Adrenal gland (tissue), 12 donors: ENCODE measurements around the gene TAF3. TPM values are rescaled to one million over a fixed set of nuclear protein-coding genes. Genes with fewer than 3 reads are reported as not detected.

Experiments used
- DNase-seq, 7 donors: peaks; one replicate each; pipeline ENCODE4 v3.0.0-alpha.2; 2019 to 2020
- H3K27ac ChIP-seq, 5 donors: fragments of 200-600 bp; sonication (generic) in 4 of 5; 1 replicate in 3 of 5; 2 replicates in 2 of 5; pipeline versions ENCODE4 v1.5.1 to v1.8.0; 2016 to 2020; ENCODE audit warnings: mild to moderate bottlenecking in 1 of 5
- H3K27me3 ChIP-seq: fragments of 200-600 bp; 2 replicates; pipeline ENCODE4 v1.8.0; 2021
- H3K36me3 ChIP-seq, 2 donors: fragments of 200-600 bp; replicated peaks in 1 of 2; 1 replicate in 1 of 2; 2 replicates in 1 of 2; pipeline versions ENCODE4 v1.5.1 to v1.8.0; 2018 to 2022
- H3K4me1 ChIP-seq, 2 donors: fragments of 200-600 bp; replicated peaks in 1 of 2; 1 replicate in 1 of 2; 2 replicates in 1 of 2; pipeline versions ENCODE4 v1.5.1 to v1.8.0; 2018 to 2021
- H3K4me3 ChIP-seq, 4 donors: fragments of 200-600 bp; sonication (generic) in 3 of 4; one replicate each; pipeline ENCODE4 v1.5.1; 2016 to 2018
- H3K9me3 ChIP-seq, 3 donors: fragments of 200-600 bp; sonication (generic) in 1 of 3; replicated peaks in 1 of 3; 1 replicate in 2 of 3; 2 replicates in 1 of 3; pipeline versions ENCODE4 v1.5.1 to v1.8.0; 2016 to 2021
- POLR2A ChIP-seq, 2 donors: fragments of 450-650 bp; IDR thresholded peaks; one replicate each; pipeline ENCODE4 v1.6.1; 2017; ENCODE audit warnings: antibody characterized with exemption in 2 of 2, mild to moderate bottlenecking in 2 of 2, moderate library complexity in 1 of 2
- WGBS, 4 donors: extraction: QIAGEN DNeasy Blood & Tissue Kit in 2 of 4; methylation state at CpG; one replicate each; pipeline versions ENCODE4 v1.1.5 to v1.1.7; 2013 to 2017; 5-methylcytosine and 5-hydroxymethylcytosine counted together
- intact Hi-C, 2 donors: fragments of 100-400 bp; cut with DNase I; formaldehyde crosslinking; loops; one replicate each; pipeline versions ENCODE4 v1.14.1 to v1.15.0; 2022 to 2023
- polyA plus RNA-seq, 3 donors: library from polyadenylated mRNA; stranded (reverse); fragments of 200-250 nt in 2 of 3; fragments of 350-450 nt in 1 of 3; fragmentation: Illumina TruSeq in 1 of 3; extraction: RNeasy Lipid Tissue Mini Kit (QIAGEN cat#74804) in 1 of 3; gene quantifications; one replicate each; pipeline ENCODE4 v1.2.3, GENCODE V29; 2013 to 2014
- total RNA-seq, 9 donors: library from RNA; depleted of rRNA in 4 of 9; stranded (reverse); fragments of >200 nt in 4 of 9; fragments of 120-200 nt in 1 of 9; fragmentation: NEBNext Ultra II Directional in 1 of 9; extraction: Animal tissue kit (Norgen Biotek cat#: 25700) in 1 of 9; gene quantifications; one replicate each; pipeline versions ENCODE4 v1.1.0 to v1.2.4, GENCODE V29; 2013 to 2023
- TF ChIP-seq, protein P1 (sequence below), 6 experiments: fragments of 450-650 bp in 4 of 6; fragments of 200-600 bp in 2 of 6; sonication (generic) in 1 of 6; IDR thresholded peaks; 1 replicate in 5 of 6; 2 replicates in 1 of 6; pipeline versions ENCODE4 v1.5.1 to v1.8.0; 2016 to 2021; ENCODE audit warnings: antibody characterized with exemption in 6 of 6, mild to moderate bottlenecking in 2 of 6, moderate library complexity in 1 of 6
- donor health status: healthy with polysubstance abuse.
- donor health status: Bipolar disorder and iron deficiency.
- donor health status: DM: yes; HTN: yes; CAD: no.
- donor health status: DM: no; HTN: no; CAD: no.
- donor health status: DM: no; HTN: no; CAD: no.
- donor health status: DM: yes; HTN: yes; CAD: no.

The TAF3 gene
- total and polyA plus RNA-seq, 12 donors, result 3.5 to 16.6 (median 7.6) TPM

GRCh38 chr10:7922707-7923106 is 104.4 kb downstream of the TAF3 start:
- DNase-seq, result no peak
- 58 to 79% (median 62%) methylated on average over 3 of the region's 3 CpGs for WGBS, 4 donors
- Histone ChIP-seq H3K9me3 (no peaks in the 10 kb centered on the region), H3K4me3 (no peak overlapping the region), H3K27me3 (no peaks in the 10 kb centered on the region), H3K4me1 (peaks cover 10 to 15% of the 10 kb centered on the region in 2 donors), H3K36me3 (no peaks in the 10 kb centered on the region), H3K27ac (no peak overlapping the region)
- intact Hi-C loops, result no loop called here
- TF ChIP-seq, protein P1, sequence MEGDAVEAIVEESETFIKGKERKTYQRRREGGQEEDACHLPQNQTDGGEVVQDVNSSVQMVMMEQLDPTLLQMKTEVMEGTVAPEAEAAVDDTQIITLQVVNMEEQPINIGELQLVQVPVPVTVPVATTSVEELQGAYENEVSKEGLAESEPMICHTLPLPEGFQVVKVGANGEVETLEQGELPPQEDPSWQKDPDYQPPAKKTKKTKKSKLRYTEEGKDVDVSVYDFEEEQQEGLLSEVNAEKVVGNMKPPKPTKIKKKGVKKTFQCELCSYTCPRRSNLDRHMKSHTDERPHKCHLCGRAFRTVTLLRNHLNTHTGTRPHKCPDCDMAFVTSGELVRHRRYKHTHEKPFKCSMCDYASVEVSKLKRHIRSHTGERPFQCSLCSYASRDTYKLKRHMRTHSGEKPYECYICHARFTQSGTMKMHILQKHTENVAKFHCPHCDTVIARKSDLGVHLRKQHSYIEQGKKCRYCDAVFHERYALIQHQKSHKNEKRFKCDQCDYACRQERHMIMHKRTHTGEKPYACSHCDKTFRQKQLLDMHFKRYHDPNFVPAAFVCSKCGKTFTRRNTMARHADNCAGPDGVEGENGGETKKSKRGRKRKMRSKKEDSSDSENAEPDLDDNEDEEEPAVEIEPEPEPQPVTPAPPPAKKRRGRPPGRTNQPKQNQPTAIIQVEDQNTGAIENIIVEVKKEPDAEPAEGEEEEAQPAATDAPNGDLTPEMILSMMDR (IDR thresholded peaks at IDR 0.05), result no peak
- no peak for TF ChIP-seq POLR2A (IDR thresholded peaks at IDR 0.05)

DNA sequence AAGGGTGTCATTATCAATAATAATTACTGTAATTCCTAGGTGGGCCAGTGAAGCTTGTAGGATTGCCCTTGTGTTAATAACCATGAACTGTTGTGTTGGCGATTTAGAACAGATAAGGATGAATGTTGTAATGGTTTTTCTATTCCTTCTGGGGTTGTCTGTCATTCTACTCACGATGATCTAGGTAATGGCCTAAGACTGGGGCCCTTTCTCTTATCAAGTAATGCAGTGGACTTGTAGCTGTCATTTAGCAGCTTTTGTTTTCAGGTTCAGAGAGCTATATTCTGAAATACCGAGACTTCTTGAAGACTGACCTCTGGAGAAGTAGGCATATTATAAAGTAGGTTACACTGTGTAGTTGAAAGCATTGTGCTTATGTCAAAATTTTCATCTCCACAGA is 110.2 kb downstream of the TAF3 start:
- TF ChIP-seq, protein P1 (IDR thresholded peaks at IDR 0.05), result no peak
- no peak for TF ChIP-seq POLR2A (IDR thresholded peaks at IDR 0.05)
- WGBS, 4 donors, result 77 to 90% (median 80%) methylated on average over 3 of the region's 3 CpGs

DNA sequence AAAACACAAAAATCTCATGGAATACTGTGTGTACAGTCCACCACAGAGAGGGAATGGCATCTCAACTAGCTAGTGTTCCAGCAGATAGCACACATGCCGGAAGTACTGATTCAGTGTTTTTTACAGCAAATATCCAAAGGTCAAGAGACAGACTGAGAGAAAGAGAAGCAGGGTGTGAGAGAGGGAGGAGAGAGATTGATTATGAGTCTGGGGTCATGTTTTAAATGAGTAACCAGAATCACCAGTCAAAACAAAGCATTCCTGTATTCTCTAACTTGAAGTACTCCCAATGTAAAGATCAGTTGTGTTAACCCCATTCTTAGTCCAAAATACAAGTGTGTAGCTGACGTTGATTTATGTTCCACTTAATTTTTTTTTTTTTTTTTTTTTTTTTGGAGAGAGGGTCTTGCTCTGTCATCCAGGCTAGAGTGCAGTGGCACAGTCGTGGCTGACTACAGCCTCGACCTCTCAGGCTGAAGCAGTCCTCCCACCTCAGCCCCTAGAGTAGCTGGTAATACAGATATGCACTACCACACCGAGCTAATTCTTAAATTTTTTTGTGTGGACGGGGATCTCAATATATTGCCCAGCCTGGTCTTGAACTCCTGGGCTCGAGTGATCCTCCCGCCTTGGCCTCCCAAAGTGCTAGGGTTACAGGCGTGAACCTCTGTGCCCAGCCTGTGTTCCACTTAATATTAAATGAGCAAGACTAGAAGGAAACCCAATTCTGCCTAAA is 114.2 kb downstream of the TAF3 start:
- TF ChIP-seq, protein P1 (IDR thresholded peaks at IDR 0.05), result no peak
- TF ChIP-seq POLR2A (IDR thresholded peaks at IDR 0.05), result no peak
- intact Hi-C loops, result no loop called here
- no peaks in the 10 kb centered on the region for H3K9me3 ChIP-seq
- no peak overlapping the region for H3K27ac ChIP-seq
- no peak overlapping the region for H3K4me3 ChIP-seq
- 86 to 94% (median 89%) methylated on average over 9 of the region's 9 CpGs for WGBS, 4 donors
- H3K4me1 ChIP-seq, result no peaks in the 10 kb centered on the region
- no peaks in the 10 kb centered on the region for H3K27me3 ChIP-seq
- no peaks in the 10 kb centered on the region for H3K36me3 ChIP-seq
- no peak for DNase-seq

More for the DNA sequence above, 110.2 kb downstream of the TAF3 start:
- intact Hi-C loops, result no loop called here
- DNase-seq, result no peak
- Histone ChIP-seq H3K4me1 (peaks cover 0 to 4% of the 10 kb centered on the region in 2 donors), H3K36me3 (no peaks in the 10 kb centered on the region), H3K9me3 (no peaks in the 10 kb centered on the region), H3K27ac (no peak overlapping the region), H3K4me3 (no peak overlapping the region), H3K27me3 (no peaks in the 10 kb centered on the region)

- no peak for DNase-seq
- H3K27ac ChIP-seq, result no peak overlapping the region
- no peaks in the 10 kb centered on the region for H3K9me3 ChIP-seq
- no peaks in the 10 kb centered on the region for H3K27me3 ChIP-seq
- H3K4me3 ChIP-seq, result no peak overlapping the region
- TF ChIP-seq POLR2A (IDR thresholded peaks at IDR 0.05), result no peak
- TF ChIP-seq, protein P1 (IDR thresholded peaks at IDR 0.05), result no peak
- WGBS, 4 donors, result 73 to 82% (median 78%) methylated on average over 3 of the region's 3 CpGs
- H3K4me1 ChIP-seq, result no peaks in the 10 kb centered on the region
- no peaks in the 10 kb centered on the region for H3K36me3 ChIP-seq
- intact Hi-C loops, result no loop called here
Observed at GRCh38 chr10:7933262-7933661, 115.0 kb downstream of the TAF3 start.
